ENCODE data around the gene ARID5B. TPM values are rescaled to one million over a fixed set of nuclear protein-coding genes. Genes with fewer than 3 reads are reported as not detected.

The ARID5B gene
- total RNA-seq, 3 donors from 2014 or later, result 21.9 to 34.1 (median 22.4) TPM

- no peak overlapping the region for H3K4me3 ChIP-seq
- H3K36me3 ChIP-seq (ENCODE audit: low read depth), result no peaks in the 10 kb centered on the region
- peaks cover 14% of the 10 kb centered on the region for H3K4me1 ChIP-seq (ENCODE audit: low read depth)
- no peak for TF ChIP-seq CTCF (IDR thresholded peaks at IDR 0.05)
- H3K9me3 ChIP-seq, result no peaks in the 10 kb centered on the region
- intact Hi-C loops (cut with DNase I, micrococcal nuclease), result no loop called here
- ATAC-seq (peak; percentile 41), DNase-seq (no peak)
These were observed 59.8 kb downstream of the ARID5B start for GRCh38 chr10:61961278-61961677.

GRCh38 chr10:61962971-61963370, 61.5 kb downstream of the ARID5B start:
- no peak for TF ChIP-seq CTCF (IDR thresholded peaks at IDR 0.05)
- Histone ChIP-seq H3K9me3 (no peaks in the 10 kb centered on the region), H3K4me3 (no peak overlapping the region), H3K36me3 (ENCODE audit: low read depth) (no peaks in the 10 kb centered on the region), H3K4me1 (ENCODE audit: low read depth) (peaks cover 15% of the 10 kb centered on the region)
- no peak for DNase-seq
- intact Hi-C loops (cut with DNase I, micrococcal nuclease), result no loop called here
- ATAC-seq, result no peak

- H3K36me3 ChIP-seq (ENCODE audit: low read depth), result no peaks in the 10 kb centered on the region
- peaks cover 15% of the 10 kb centered on the region for H3K4me1 ChIP-seq (ENCODE audit: low read depth)
- DNase-seq, result no peak
- no peak for TF ChIP-seq CTCF (IDR thresholded peaks at IDR 0.05)
- H3K4me3 ChIP-seq, result no peak overlapping the region
- intact Hi-C loops (cut with DNase I, micrococcal nuclease), result no loop called here
- ATAC-seq, result peak; percentile 9
- H3K9me3 ChIP-seq, result no peaks in the 10 kb centered on the region
These were observed 62.2 kb downstream of the ARID5B start for GRCh38 chr10:61963669-61964058.

GRCh38 chr10:61964059-61964709, 62.7 kb downstream of the ARID5B start:
- peak; percentile 14 for ATAC-seq
- Histone ChIP-seq H3K4me1 (ENCODE audit: low read depth) (peaks cover 15% of the 10 kb centered on the region), H3K36me3 (ENCODE audit: low read depth) (no peaks in the 10 kb centered on the region), H3K9me3 (no peaks in the 10 kb centered on the region), H3K4me3 (no peak overlapping the region)
- TF ChIP-seq CTCF (IDR thresholded peaks at IDR 0.05), result no peak
- no peak for DNase-seq
- intact Hi-C loops (cut with DNase I, micrococcal nuclease), result no loop called here

- TF ChIP-seq CTCF (IDR thresholded peaks at IDR 0.05), result no peak
- peak; percentile 86 for ATAC-seq
- H3K36me3 ChIP-seq (ENCODE audit: low read depth), result no peaks in the 10 kb centered on the region
- intact Hi-C loops (cut with DNase I, micrococcal nuclease), result no loop called here
- H3K4me1 ChIP-seq (ENCODE audit: low read depth), result peaks cover 15% of the 10 kb centered on the region
- DNase-seq, result no peak
- H3K9me3 ChIP-seq, result no peaks in the 10 kb centered on the region
- H3K4me3 ChIP-seq, result no peak overlapping the region
These were observed 63.6 kb downstream of the ARID5B start for GRCh38 chr10:61964949-61965702.

Data from mucosa of descending colon (tissue), 3 donors.